GM23248 (cell line): ENCODE results near the gene TUBB2A. TPM values are rescaled to one million over a fixed set of nuclear protein-coding genes. Genes with fewer than 3 reads are reported as not detected.

Experiments used
- DNase-seq: peaks from one replicate; pipeline ENCODE4 v3.0.0-alpha.2; 2015
- H2AFZ ChIP-seq: fragments of 200-600 bp; sonication (generic); 2 replicates; pipeline ENCODE4 v1.6.1; 2016; ENCODE audit warnings: antibody characterized with exemption
- H3F3A ChIP-seq: fragments of 200-600 bp; sonication (generic); 2 replicates; pipeline ENCODE4 v1.6.1; 2016; ENCODE audit warnings: mild to moderate bottlenecking, antibody characterized with exemption, mixed run types; ENCODE audit not compliant: insufficient read depth
- H3K27ac ChIP-seq: fragments of 200-600 bp; sonication (generic); 2 replicates; pipeline ENCODE4 v1.5.1; 2016; ENCODE audit warnings: mild to moderate bottlenecking
- H3K27me3 ChIP-seq: fragments of 200-600 bp; sonication (generic); replicated peaks from 2 replicates; pipeline ENCODE4 v1.6.1; 2016; ENCODE audit warnings: mild to moderate bottlenecking; ENCODE audit not compliant: insufficient read depth
- H3K36me3 ChIP-seq: fragments of 200-600 bp; sonication (generic); 2 replicates; pipeline ENCODE4 v1.6.1; 2016; ENCODE audit warnings: low read depth, mild to moderate bottlenecking
- H3K4me1 ChIP-seq: fragments of 200-600 bp; sonication (generic); 2 replicates; pipeline ENCODE4 v1.6.1; 2016; ENCODE audit warnings: mild to moderate bottlenecking; ENCODE audit not compliant: insufficient read depth
- H3K4me2 ChIP-seq: fragments of 200-600 bp; sonication (generic); one replicate; pipeline ENCODE4 v1.6.1; 2016; ENCODE audit warnings: mild to moderate bottlenecking; ENCODE audit not compliant: unreplicated experiment
- H3K4me3 ChIP-seq: fragments of 200-600 bp; sonication (generic); 2 replicates; pipeline ENCODE4 v1.5.1; 2016; ENCODE audit warnings: mild to moderate bottlenecking
- H3K79me2 ChIP-seq: fragments of 200-600 bp; sonication (generic); 2 replicates; pipeline ENCODE4 v1.6.1; 2016; ENCODE audit warnings: mild to moderate bottlenecking; ENCODE audit not compliant: insufficient read depth
- H3K9ac ChIP-seq: fragments of 200-600 bp; sonication (generic); 2 replicates; pipeline ENCODE4 v1.6.1; 2016; ENCODE audit warnings: mild to moderate bottlenecking
- H3K9me2 ChIP-seq: fragments of 200-600 bp; sonication (generic); 2 replicates; pipeline ENCODE4 v1.6.1; 2016; ENCODE audit warnings: mixed run types, mild to moderate bottlenecking, moderate library complexity; ENCODE audit not compliant: insufficient read depth
- H3K9me3 ChIP-seq: fragments of 200-600 bp; sonication (generic); one replicate; pipeline ENCODE4 v1.6.1; 2017; ENCODE audit warnings: low read depth
- H4K20me1 ChIP-seq: fragments of 200-600 bp; sonication (generic); 2 replicates; pipeline ENCODE4 v1.6.0; 2016; ENCODE audit not compliant: insufficient read depth
- EZH2 ChIP-seq: fragments of 200-600 bp; sonication (generic); IDR thresholded peaks from 2 replicates; pipeline ENCODE4 v1.6.1; 2018; ENCODE audit warnings: antibody characterized with exemption, mild to moderate bottlenecking; ENCODE audit not compliant: insufficient read depth, poor library complexity, severe bottlenecking
- EZH2phosphoT487 ChIP-seq: fragments of 200-600 bp; sonication (generic); IDR thresholded peaks from 2 replicates; pipeline ENCODE4 v1.6.1; 2018; ENCODE audit warnings: antibody characterized with exemption, moderate library complexity, mild to moderate bottlenecking, low read depth; ENCODE audit not compliant: insufficient read depth
- WGBS, 2 experiments: methylation state at CpG; one replicate each; pipeline ENCODE4 v1.1.6; 2015 to 2017; ENCODE audit warnings: low lambda C conversion rate in 2 of 2, low coverage in 1 of 2; ENCODE audit errors: missing lambda C conversion rate in 2 of 2; 5-methylcytosine and 5-hydroxymethylcytosine counted together
- in situ Hi-C: fragments of 300-500 bp; cut with MboI; formaldehyde crosslinking; loops from 2 replicates; pipeline ENCODE4 v1.15.0; 2020
- polyA plus RNA-seq: library from polyadenylated mRNA; unstranded; fragments of >200 nt; fragmentation: Nextera tagmentation; extraction: Ambion mirVana; gene quantifications from 2 replicates; pipeline ENCODE4 v1.2.1, GENCODE V29; 2016
- total RNA-seq: library from RNA; depleted of rRNA; stranded (reverse); fragments of >200 nt; shearing (Covaris generic); gene quantifications from 2 replicates; pipeline ENCODE4 v1.2.3, GENCODE V29; 2014

Gene TUBB2A
- total and polyA plus RNA-seq, 2 experiments from 2014 or later, result 163 to 190 TPM

DNA sequence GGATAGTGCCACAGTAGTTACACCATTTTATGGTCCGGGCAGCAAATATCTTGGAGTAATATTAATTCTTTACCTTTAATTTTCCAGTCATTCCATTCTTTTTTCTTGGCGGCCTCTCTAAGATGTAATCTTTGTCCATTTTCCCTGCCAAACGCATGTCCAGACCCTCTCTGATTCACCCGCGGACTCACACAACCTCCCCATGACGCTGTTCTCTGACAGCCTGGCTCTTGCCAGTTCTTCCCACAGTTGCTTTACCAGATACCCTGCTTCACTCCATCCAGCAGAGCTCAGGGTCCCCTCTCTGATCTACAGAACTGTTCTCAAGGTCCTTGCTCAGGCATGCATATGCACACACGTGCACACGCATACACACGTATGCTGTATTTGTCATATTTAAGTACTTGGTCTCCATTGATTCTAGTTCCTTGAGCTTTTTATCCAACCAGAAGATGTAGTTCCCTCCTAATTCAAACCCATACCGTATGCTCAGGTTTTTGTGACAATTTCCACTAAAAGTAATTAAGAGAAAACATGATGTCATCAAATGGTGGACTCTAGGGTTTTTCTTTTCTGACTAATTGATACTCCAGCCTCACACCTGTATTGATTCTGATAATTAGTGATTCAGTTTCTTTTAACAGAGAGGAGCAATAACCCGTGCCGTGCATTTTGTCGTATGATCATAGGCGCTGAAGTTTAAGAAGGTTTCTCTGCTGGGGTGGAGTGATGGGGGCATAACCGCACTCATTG lies 28.8 kb downstream of the TUBB2A start:
- Histone ChIP-seq H3K27ac (no peak overlapping the region), H3K4me2 (no peak overlapping the region), H3K27me3 (no peaks in the 10 kb centered on the region), H3K36me3 (no peaks in the 10 kb centered on the region), H3K9me2 (no peaks in the 10 kb centered on the region), H3K4me3 (no peak overlapping the region), H3K79me2 (no peaks in the 10 kb centered on the region), H3K4me1 (no peaks in the 10 kb centered on the region), H2AFZ (no peak overlapping the region), H4K20me1 (no peaks in the 10 kb centered on the region), H3K9ac (no peak overlapping the region), H3K9me3 (no peaks in the 10 kb centered on the region), H3F3A (no peaks in the 10 kb centered on the region)
- WGBS, 2 experiments, result 88 to 92% methylated on average over 15 of the region's 15 CpGs
- DNase-seq, result no peak
- TF ChIP-seq EZH2phosphoT487, result no peak
- TF ChIP-seq EZH2, result no peak
- in situ Hi-C loops, result no loop called here

DNA sequence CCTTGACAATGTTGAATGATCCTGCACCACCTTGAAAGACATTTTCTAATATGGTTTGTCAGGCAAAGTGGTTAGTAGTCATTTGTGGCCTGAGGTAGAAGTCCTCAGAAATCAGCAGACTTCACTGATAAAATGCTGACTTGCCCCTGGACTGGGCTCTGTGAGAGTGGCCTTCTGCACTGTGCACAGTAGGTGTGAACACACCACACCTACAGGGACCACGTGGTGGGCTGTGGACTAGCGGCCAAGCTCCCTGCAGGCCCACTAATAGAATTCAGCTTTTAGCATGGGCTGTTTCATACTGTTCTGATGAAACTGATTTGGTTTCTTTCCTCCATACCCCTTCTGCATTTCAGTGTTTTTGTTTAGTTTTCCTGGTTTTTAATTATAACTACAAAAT lies 31.5 kb downstream of the TUBB2A start:
- in situ Hi-C loops, result no loop called here
- Histone ChIP-seq H3K9me3 (no peaks in the 10 kb centered on the region), H3K9me2 (no peaks in the 10 kb centered on the region), H3K9ac (no peak overlapping the region), H3K79me2 (no peaks in the 10 kb centered on the region), H3K27me3 (no peaks in the 10 kb centered on the region), H3F3A (no peaks in the 10 kb centered on the region), H3K4me2 (no peak overlapping the region), H3K4me1 (no peaks in the 10 kb centered on the region), H3K27ac (no peak overlapping the region), H4K20me1 (no peaks in the 10 kb centered on the region), H3K4me3 (no peak overlapping the region), H2AFZ (no peak overlapping the region), H3K36me3 (no peaks in the 10 kb centered on the region)
- TF ChIP-seq EZH2 (no peak), EZH2phosphoT487 (no peak)
- DNase-seq, result no peak
- WGBS, 2 experiments, result 45 to 46% methylated on average over 2 of the region's 2 CpGs

DNA sequence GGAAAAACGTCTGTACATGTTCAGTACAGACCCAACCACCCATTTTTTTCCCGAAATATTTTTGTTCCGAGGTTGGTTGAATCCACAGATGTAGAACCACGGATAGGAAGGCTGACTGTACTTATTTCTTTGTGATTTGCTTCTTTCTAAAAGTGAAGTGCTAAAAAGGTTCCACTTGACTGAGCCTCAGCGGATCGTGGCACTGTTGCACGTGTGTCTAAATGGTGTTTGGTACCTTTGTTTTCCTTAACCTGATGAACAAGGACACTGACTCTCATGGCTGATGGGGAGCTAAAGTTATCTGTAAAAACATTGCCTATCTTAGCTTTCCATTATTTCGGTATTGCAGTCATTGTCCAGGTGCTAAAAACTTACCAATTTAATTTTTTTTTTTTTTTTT lies 32.7 kb downstream of the TUBB2A start:
- Histone ChIP-seq H3K4me2 (no peak overlapping the region), H3K36me3 (no peaks in the 10 kb centered on the region), H3K9ac (no peak overlapping the region), H3F3A (no peaks in the 10 kb centered on the region), H3K9me3 (no peaks in the 10 kb centered on the region), H3K27ac (no peak overlapping the region), H3K4me3 (no peak overlapping the region), H3K9me2 (no peaks in the 10 kb centered on the region), H3K27me3 (no peaks in the 10 kb centered on the region), H3K4me1 (no peaks in the 10 kb centered on the region), H2AFZ (no peak overlapping the region), H3K79me2 (no peaks in the 10 kb centered on the region), H4K20me1 (no peaks in the 10 kb centered on the region)
- DNase-seq, result no peak
- 76 to 77% methylated on average over 8 of the region's 8 CpGs for WGBS, 2 experiments
- in situ Hi-C loops, result loop anchor here (5.0 kb wide), 1 partner anchor 128 kb away; no protein-coding TSS in a partner anchor
- no peak for TF ChIP-seq EZH2phosphoT487

DNA sequence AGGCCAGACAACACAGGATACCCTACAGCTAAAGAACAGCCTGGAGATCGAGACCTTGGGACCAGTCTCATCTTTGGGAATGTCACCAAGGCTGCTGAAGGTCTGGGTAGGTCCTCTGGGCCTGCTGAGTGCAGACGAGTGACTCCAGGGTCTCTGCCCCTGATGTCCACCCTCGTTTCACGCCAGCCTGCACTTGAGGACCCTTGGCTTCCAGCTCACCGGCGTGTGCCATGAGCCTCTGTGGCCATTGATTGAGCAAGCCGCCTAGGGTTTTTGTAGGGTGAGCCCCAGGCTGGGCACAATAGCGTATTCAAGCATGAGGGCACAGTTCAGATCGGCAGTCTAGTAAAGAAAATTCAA lies 34.5 kb downstream of the TUBB2A start:
- Histone ChIP-seq H3F3A (peaks cover 4% of the 10 kb centered on the region), H3K4me1 (peaks cover 2% of the 10 kb centered on the region; the same call in 1 of the 2 replicates), H3K9me3 (no peaks in the 10 kb centered on the region), H3K9ac (no peak overlapping the region), H2AFZ (no peak overlapping the region), H3K27ac (no peak overlapping the region), H3K4me3 (no peak overlapping the region), H3K36me3 (no peaks in the 10 kb centered on the region), H4K20me1 (no peaks in the 10 kb centered on the region), H3K4me2 (no peak overlapping the region), H3K9me2 (no peaks in the 10 kb centered on the region), H3K27me3 (no peaks in the 10 kb centered on the region), H3K79me2 (no peaks in the 10 kb centered on the region)
- in situ Hi-C loops, result loop anchor here (5.0 kb wide), 1 partner anchor 129 kb away; no protein-coding TSS in a partner anchor
- WGBS, 2 experiments, result 88 to 94% methylated on average over 9 of the region's 9 CpGs
- DNase-seq, result no peak
- TF ChIP-seq EZH2phosphoT487 (no peak), EZH2 (no peak)
